ENCODE results near the gene SDF4. TPM values are rescaled to one million over a fixed set of nuclear protein-coding genes. Genes with fewer than 3 reads are reported as not detected.

The SDF4 gene
- total RNA-seq, 4 donors from 2014 or later = 29.7 to 105 (median 50.3) TPM

DNA sequence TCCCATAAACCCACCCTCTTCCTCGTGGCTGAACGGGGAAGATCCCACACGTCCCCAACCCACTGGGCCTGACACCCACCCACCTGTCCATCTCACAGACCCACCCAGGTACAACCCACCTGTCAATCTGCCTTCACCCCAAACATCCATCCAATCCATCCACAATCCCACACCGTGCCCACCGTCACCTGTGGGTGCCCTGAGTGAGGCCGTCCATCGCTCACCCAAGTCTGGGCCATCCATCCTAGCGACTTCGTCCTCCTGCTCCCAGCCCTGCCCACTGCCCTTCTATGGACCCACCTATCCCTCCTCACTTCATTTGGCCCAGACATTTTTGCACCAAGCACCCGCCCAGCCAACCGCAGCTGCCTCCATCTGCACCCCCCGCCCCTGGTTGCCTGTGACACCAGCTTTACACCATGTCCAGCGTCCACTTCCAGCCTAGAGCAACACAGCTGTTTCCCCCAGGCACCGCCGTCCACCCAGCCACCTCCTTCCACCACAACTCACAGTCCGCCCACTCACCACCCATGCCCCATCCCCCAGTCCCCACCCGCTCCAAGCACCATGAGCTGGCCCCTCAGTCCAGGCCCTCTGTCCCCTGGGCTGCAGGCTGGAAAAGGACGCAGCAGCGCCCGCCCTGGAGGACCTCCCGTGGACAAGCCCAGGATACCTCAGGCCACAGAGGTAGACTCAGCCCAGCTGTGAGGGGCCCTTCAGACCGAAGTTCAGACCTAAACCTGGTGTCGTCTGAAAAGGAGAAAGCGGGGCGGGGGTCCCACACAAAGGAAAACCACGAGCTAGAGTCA, 50.5 kb downstream of the SDF4 start:
- Histone ChIP-seq H3K4me3 (no peak overlapping the region), H3K4me1 (no peaks in the 10 kb centered on the region), H3K36me3 (no peaks in the 10 kb centered on the region), H3K9me3 (no peaks in the 10 kb centered on the region), H3K27ac (no peak overlapping the region), H3K27me3 (no peaks in the 10 kb centered on the region)
- intact Hi-C loops (cut with DNase I; ENCODE audit: low total_unique reads) = no loop called here
- no peak for TF ChIP-seq POLR2A (IDR thresholded peaks at IDR 0.05)
- TF ChIP-seq, protein P1, sequence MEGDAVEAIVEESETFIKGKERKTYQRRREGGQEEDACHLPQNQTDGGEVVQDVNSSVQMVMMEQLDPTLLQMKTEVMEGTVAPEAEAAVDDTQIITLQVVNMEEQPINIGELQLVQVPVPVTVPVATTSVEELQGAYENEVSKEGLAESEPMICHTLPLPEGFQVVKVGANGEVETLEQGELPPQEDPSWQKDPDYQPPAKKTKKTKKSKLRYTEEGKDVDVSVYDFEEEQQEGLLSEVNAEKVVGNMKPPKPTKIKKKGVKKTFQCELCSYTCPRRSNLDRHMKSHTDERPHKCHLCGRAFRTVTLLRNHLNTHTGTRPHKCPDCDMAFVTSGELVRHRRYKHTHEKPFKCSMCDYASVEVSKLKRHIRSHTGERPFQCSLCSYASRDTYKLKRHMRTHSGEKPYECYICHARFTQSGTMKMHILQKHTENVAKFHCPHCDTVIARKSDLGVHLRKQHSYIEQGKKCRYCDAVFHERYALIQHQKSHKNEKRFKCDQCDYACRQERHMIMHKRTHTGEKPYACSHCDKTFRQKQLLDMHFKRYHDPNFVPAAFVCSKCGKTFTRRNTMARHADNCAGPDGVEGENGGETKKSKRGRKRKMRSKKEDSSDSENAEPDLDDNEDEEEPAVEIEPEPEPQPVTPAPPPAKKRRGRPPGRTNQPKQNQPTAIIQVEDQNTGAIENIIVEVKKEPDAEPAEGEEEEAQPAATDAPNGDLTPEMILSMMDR (IDR thresholded peaks at IDR 0.05) = no peak
- DNase-seq = no peak

DNA sequence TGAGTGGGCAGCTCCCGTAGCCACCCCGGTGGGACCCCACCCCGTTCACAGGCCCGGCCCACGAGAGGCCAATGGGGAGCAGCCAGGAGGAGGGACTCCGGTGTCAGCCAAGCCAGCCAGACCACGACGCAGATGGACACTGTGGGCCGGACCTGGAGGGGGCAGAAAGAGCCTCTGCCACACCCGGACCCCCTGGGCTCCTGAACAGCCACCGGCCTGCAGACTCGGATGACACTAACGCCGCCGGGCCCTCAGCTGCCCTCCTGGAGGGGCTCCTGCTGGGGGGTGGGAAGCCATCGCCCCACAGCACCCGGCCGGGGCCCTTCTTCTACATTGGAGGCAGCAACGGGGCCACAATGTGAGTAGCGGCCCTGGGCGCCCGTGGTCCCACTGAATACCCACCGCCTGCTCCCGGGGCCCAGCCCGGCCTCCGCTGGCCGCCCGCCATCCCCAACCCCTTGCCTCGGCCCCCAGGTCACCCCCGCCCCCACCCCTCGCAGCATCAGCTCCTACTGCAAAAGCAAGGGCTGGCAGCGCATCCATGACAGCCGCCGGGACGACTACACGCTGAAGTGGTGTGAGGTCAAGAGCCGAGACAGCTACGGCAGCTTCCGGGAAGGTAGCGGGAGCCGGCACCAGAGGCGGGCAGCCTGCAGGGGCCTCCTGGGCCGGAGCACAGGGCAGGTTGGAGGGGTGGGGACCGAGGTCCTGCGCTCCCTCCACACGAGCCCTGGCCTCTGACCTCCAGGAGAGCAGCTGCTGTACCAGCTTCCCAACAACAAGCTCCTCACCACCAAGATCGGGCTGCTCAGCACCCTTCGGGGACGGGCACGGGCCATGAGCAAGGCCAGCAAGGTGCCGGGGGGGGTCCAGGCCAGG, 51.6 kb downstream of the SDF4 start:
- H3K4me3 ChIP-seq = no peak overlapping the region

DNA sequence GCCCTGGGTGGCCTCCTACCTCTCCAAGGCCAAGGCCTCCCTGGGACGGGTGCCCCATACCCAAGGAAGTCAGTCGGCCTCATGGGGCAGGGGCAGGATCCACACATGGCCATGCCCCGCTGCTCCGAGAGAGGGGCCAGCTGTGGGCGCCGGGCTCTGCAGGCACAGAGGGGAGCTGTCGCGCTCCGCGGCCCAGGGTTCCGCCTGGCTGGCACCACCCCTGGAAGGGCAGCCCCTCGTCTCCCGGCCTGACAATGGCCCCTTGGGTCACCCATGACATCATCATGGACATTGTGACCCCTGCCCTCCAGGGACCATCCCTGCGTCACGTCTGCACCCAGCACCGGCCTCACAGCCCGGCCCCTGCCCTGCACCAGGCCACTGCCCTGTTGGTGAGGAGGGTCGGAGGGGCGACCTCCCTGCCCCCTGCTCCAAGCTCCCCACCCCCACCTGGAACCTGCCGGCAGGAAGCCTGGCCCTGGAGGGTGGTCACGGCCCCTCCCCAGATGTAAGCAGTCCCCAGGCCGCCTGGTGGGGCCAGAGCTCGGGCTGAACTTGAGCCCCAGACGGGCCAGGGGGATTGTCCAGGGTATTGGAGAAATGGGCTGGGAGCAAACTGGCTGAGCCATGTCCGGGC, 52.3 kb downstream of the SDF4 start:
- no peaks in the 10 kb centered on the region for H3K36me3 ChIP-seq
- peaks cover 0 to 3% of the 10 kb centered on the region in 2 donors for H3K27me3 ChIP-seq
- no peaks in the 10 kb centered on the region for H3K9me3 ChIP-seq
- DNase-seq = no peak
- no peak for TF ChIP-seq POLR2A (IDR thresholded peaks at IDR 0.05)
- TF ChIP-seq, protein P1 (IDR thresholded peaks at IDR 0.05) = no peak
- H3K4me1 ChIP-seq = no peaks in the 10 kb centered on the region
- no peak overlapping the region for H3K27ac ChIP-seq
- H3K4me3 ChIP-seq = no peak overlapping the region
- intact Hi-C loops (cut with DNase I; ENCODE audit: low total_unique reads) = no loop called here

More for the DNA sequence above, 51.6 kb downstream of the SDF4 start:
- no peaks in the 10 kb centered on the region for H3K27me3 ChIP-seq
- no peaks in the 10 kb centered on the region for H3K9me3 ChIP-seq
- no peaks in the 10 kb centered on the region for H3K4me1 ChIP-seq
- H3K36me3 ChIP-seq = no peaks in the 10 kb centered on the region
- no peak overlapping the region for H3K27ac ChIP-seq
- no peak for DNase-seq
- intact Hi-C loops (cut with DNase I; ENCODE audit: low total_unique reads) = no loop called here
- no peak for TF ChIP-seq POLR2A (IDR thresholded peaks at IDR 0.05)
- TF ChIP-seq, protein P1 (IDR thresholded peaks at IDR 0.05) = no peak

- no peak overlapping the region for H3K27ac ChIP-seq
- no peak overlapping the region for H3K4me3 ChIP-seq
- no peaks in the 10 kb centered on the region for H3K36me3 ChIP-seq
- H3K4me1 ChIP-seq = no peaks in the 10 kb centered on the region
- intact Hi-C loops (cut with DNase I; ENCODE audit: low total_unique reads) = no loop called here
- peaks cover 2 to 8% of the 10 kb centered on the region in 2 donors for H3K27me3 ChIP-seq
- H3K9me3 ChIP-seq = no peaks in the 10 kb centered on the region
- TF ChIP-seq, protein P1 (IDR thresholded peaks at IDR 0.05) = no peak
- no peak for TF ChIP-seq POLR2A (IDR thresholded peaks at IDR 0.05)
- no peak for DNase-seq
Measured at GRCh38 chr1:1178794-1179331, 52.9 kb downstream of the SDF4 start.
